DND-41 (cell line): ENCODE results near the gene ATXN1.

Experiments used
- ATAC-seq: fragments of 200-7000 bp; cut with Tn5 transposase; 3 replicates; pipeline ENCODE4 v1.9.1; 2021; ENCODE audit warnings: low read depth; ENCODE audit not compliant: insufficient read depth
- DNase-seq: peaks from one replicate; pipeline ENCODE4 v3.0.0-alpha.2; 2020
- H2AFZ ChIP-seq: 2 replicates; pipeline ENCODE4 v1.6.0; 2012; ENCODE audit warnings: low read depth, low read length
- H3K27ac ChIP-seq: 2 replicates; pipeline ENCODE4 v1.5.1; 2012; ENCODE audit warnings: low read length, inconsistent platforms
- H3K27me3 ChIP-seq: fragments of 200-600 bp; sonication (generic); 2 replicates; pipeline ENCODE4 v1.6.0; 2012; ENCODE audit warnings: low read length, mild to moderate bottlenecking, inconsistent platforms; ENCODE audit not compliant: insufficient read depth, poor library complexity
- H3K36me3 ChIP-seq: 2 replicates; pipeline ENCODE4 v1.5.1; 2012; ENCODE audit warnings: low read length, inconsistent platforms; ENCODE audit not compliant: insufficient read depth
- H3K4me1 ChIP-seq: 2 replicates; pipeline ENCODE4 v1.5.1; 2012; ENCODE audit warnings: mild to moderate bottlenecking, low read length; ENCODE audit not compliant: insufficient read depth
- H3K4me2 ChIP-seq: 2 replicates; pipeline ENCODE4 v1.6.0; 2012; ENCODE audit warnings: mild to moderate bottlenecking, moderate library complexity, low read length, inconsistent platforms; ENCODE audit not compliant: insufficient read depth
- H3K4me3 ChIP-seq, 2 experiments: fragments of 200-600 bp in 1 of 2; shearing (Covaris generic) in 1 of 2; 2 replicates each; pipeline ENCODE4 v1.5.1; 2012 to 2016; ENCODE audit warnings: inconsistent platforms in 2 of 2, low read length in 2 of 2, mild to moderate bottlenecking in 2 of 2, low read depth in 1 of 2, moderate library complexity in 1 of 2
- H3K79me2 ChIP-seq: 2 replicates; pipeline ENCODE4 v1.6.0; 2012; ENCODE audit warnings: low read length, inconsistent platforms; ENCODE audit not compliant: insufficient read depth
- H3K9ac ChIP-seq: 2 replicates; pipeline ENCODE4 v1.6.0; 2012; ENCODE audit warnings: low read depth, mild to moderate bottlenecking, inconsistent platforms, low read length, moderate library complexity
- H3K9me3 ChIP-seq: 2 replicates; pipeline ENCODE4 v1.5.1; 2012; ENCODE audit warnings: low read length, moderate library complexity, mild to moderate bottlenecking, inconsistent platforms; ENCODE audit not compliant: insufficient read depth, severe bottlenecking
- H4K20me1 ChIP-seq: 2 replicates; pipeline ENCODE4 v1.6.0; 2012; ENCODE audit warnings: low read length; ENCODE audit not compliant: insufficient read depth
- CTCF ChIP-seq: IDR thresholded peaks from 2 replicates; pipeline ENCODE4 v1.5.1; 2012; ENCODE audit warnings: borderline replicate concordance, low read length, moderate library complexity, mild to moderate bottlenecking; ENCODE audit not compliant: poor library complexity, severe bottlenecking; ENCODE audit errors: extremely low read depth
- EZH2 ChIP-seq: IDR thresholded peaks from 3 replicates; pipeline ENCODE4 v1.6.1; 2012; ENCODE audit warnings: borderline replicate concordance, low read depth, mild to moderate bottlenecking, moderate library complexity, low read length, inconsistent platforms; ENCODE audit not compliant: severe bottlenecking

Gene ATXN1

GRCh38 chr6:16482702-16483314 lies 278.5 kb downstream of the ATXN1 start:
- H3K27ac ChIP-seq = peak overlapping the region; percentile 87
- peak; percentile 6 for DNase-seq
- peak; percentile 14; the same call in 1 of the 3 replicates for ATAC-seq
- no peaks in the 10 kb centered on the region for H3K79me2 ChIP-seq
- H4K20me1 ChIP-seq = no peaks in the 10 kb centered on the region
- H3K4me1 ChIP-seq = peaks cover 41% of the 10 kb centered on the region
- H2AFZ ChIP-seq = peak overlapping the region; percentile 20; the same call in 1 of the 2 replicates
- no peaks in the 10 kb centered on the region for H3K36me3 ChIP-seq
- no peaks in the 10 kb centered on the region for H3K27me3 ChIP-seq
- H3K9ac ChIP-seq = peak overlapping the region; percentile 38; the same call in 1 of the 2 replicates
- peak overlapping the region; percentile 48 for H3K4me2 ChIP-seq
- H3K4me3 ChIP-seq = no peak overlapping the region
- peaks cover 5% of the 10 kb centered on the region for H3K9me3 ChIP-seq
- TF ChIP-seq CTCF (peak; percentile 56), EZH2 (no peak)

- Histone ChIP-seq H3K9me3 (peaks cover 5% of the 10 kb centered on the region), H3K4me1 (peaks cover 41% of the 10 kb centered on the region), H3K79me2 (no peaks in the 10 kb centered on the region), H3K36me3 (no peaks in the 10 kb centered on the region), H3K4me2 (peak overlapping the region; percentile 34), H3K27ac (peak overlapping the region; percentile 87), H2AFZ (no peak overlapping the region), H3K4me3 (no peak overlapping the region), H3K27me3 (no peaks in the 10 kb centered on the region), H3K9ac (no peak overlapping the region), H4K20me1 (no peaks in the 10 kb centered on the region)
- no peak for TF ChIP-seq CTCF
- DNase-seq = peak; percentile 15
- peak; percentile 62 for ATAC-seq
These were observed 279.4 kb downstream of the ATXN1 start for GRCh38 chr6:16481697-16482399.

- no peak for ATAC-seq
- Histone ChIP-seq H2AFZ (no peak overlapping the region), H3K4me1 (peaks cover 41% of the 10 kb centered on the region), H3K79me2 (no peaks in the 10 kb centered on the region), H3K4me3 (no peak overlapping the region), H4K20me1 (no peaks in the 10 kb centered on the region), H3K36me3 (no peaks in the 10 kb centered on the region), H3K4me2 (peak overlapping the region; percentile 34; the same call in 1 of the 2 replicates), H3K9me3 (peaks cover 5% of the 10 kb centered on the region), H3K27ac (peak overlapping the region; percentile 48), H3K27me3 (no peaks in the 10 kb centered on the region), H3K9ac (no peak overlapping the region)
- DNase-seq = no peak
- TF ChIP-seq CTCF (no peak), EZH2 (no peak)
These were observed 280.3 kb downstream of the ATXN1 start for GRCh38 chr6:16480763-16481560.
